Vagina (tissue), 2 donors: ENCODE measurements around the gene ACAD10. TPM values are rescaled to one million over a fixed set of nuclear protein-coding genes. Genes with fewer than 3 reads are reported as not detected.

ENCODE experiments used
- DNase-seq, 2 donors: peaks; one replicate each; pipeline ENCODE4 v3.0.0-alpha.2; 2017; ENCODE audit errors: extremely low spot score in 2 of 2
- H3K27ac ChIP-seq: fragments of 200-600 bp; sonication (generic); one replicate; pipeline ENCODE4 v1.5.1; 2019
- H3K27me3 ChIP-seq: fragments of 200-600 bp; sonication (generic); one replicate; pipeline ENCODE4 v1.5.1; 2019
- H3K36me3 ChIP-seq, 2 donors: fragments of 200-600 bp; sonication (generic); one replicate each; pipeline ENCODE4 v1.5.1; 2017 to 2019
- H3K4me1 ChIP-seq: fragments of 200-600 bp; sonication (generic); one replicate; pipeline ENCODE4 v1.5.1; 2019
- H3K4me3 ChIP-seq, 2 donors: fragments of 200-600 bp; sonication (generic); 1 replicate in 1 of 2; 2 replicates in 1 of 2; pipeline ENCODE4 v1.5.1; 2016 to 2019
- H3K9me3 ChIP-seq: fragments of 200-600 bp; sonication (generic); one replicate; pipeline ENCODE4 v1.5.1; 2019
- POLR2A ChIP-seq, 2 donors: fragments of 450-650 bp; IDR thresholded peaks; one replicate each; pipeline ENCODE4 v1.6.1; 2017; ENCODE audit warnings: antibody characterized with exemption in 2 of 2, mild to moderate bottlenecking in 2 of 2, moderate library complexity in 2 of 2
- POLR2AphosphoS5 ChIP-seq, 2 donors: sonication (generic); formaldehyde crosslinking; IDR thresholded peaks; one replicate each; pipeline ENCODE4 v1.9.0; 2017; ENCODE audit warnings: antibody characterized with exemption in 2 of 2, mild to moderate bottlenecking in 2 of 2, low read depth in 1 of 2; ENCODE audit not compliant: insufficient read depth in 1 of 2
- intact Hi-C: fragments of 100-400 bp; cut with DNase I; formaldehyde crosslinking; loops from one replicate; pipeline ENCODE4 v1.15.1; 2023
- total RNA-seq: library from RNA; depleted of rRNA; stranded (reverse); fragments of >200 nt; gene quantifications from one replicate; pipeline ENCODE4 v1.2.3, GENCODE V29; 2016
- TF ChIP-seq, protein P1 (sequence below), 3 experiments: fragments of 450-650 bp in 2 of 3; fragments of 200-600 bp in 1 of 3; sonication (generic) in 1 of 3; IDR thresholded peaks; one replicate each; pipeline ENCODE4 v1.5.1; 2017 to 2019; ENCODE audit warnings: antibody characterized with exemption in 3 of 3, mild to moderate bottlenecking in 2 of 3, moderate library complexity in 2 of 3

Gene ACAD10
- total RNA-seq, 1 donor from 2014 or later, result 26.5 TPM

DNA sequence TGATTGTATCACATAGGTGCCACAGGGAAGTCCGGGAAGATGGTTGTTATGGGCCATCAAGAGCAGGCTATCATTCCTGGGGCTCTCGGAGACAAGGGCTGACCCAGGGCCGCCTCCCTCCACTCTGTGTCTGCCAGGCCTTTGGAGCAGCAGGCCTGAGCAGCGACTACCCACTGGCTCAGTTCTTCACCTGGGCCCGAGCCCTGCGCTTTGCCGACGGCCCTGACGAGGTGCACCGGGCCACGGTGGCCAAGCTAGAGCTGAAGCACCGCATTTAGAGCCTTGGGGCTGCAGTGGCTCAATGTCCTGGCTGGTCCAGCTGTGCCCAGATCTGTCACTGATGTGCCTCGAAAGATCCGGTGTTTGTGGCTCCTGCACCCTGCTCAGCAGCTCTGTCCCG, 70.3 kb downstream of the ACAD10 start:
- TF ChIP-seq POLR2A (IDR thresholded peaks at IDR 0.05) (no peak), POLR2AphosphoS5 (IDR thresholded peaks at IDR 0.05; ENCODE audit: insufficient read depth in 1 of 2, low read depth in 1 of 2) (no peak)
- TF ChIP-seq, protein P1, sequence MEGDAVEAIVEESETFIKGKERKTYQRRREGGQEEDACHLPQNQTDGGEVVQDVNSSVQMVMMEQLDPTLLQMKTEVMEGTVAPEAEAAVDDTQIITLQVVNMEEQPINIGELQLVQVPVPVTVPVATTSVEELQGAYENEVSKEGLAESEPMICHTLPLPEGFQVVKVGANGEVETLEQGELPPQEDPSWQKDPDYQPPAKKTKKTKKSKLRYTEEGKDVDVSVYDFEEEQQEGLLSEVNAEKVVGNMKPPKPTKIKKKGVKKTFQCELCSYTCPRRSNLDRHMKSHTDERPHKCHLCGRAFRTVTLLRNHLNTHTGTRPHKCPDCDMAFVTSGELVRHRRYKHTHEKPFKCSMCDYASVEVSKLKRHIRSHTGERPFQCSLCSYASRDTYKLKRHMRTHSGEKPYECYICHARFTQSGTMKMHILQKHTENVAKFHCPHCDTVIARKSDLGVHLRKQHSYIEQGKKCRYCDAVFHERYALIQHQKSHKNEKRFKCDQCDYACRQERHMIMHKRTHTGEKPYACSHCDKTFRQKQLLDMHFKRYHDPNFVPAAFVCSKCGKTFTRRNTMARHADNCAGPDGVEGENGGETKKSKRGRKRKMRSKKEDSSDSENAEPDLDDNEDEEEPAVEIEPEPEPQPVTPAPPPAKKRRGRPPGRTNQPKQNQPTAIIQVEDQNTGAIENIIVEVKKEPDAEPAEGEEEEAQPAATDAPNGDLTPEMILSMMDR (IDR thresholded peaks at IDR 0.05), result no peak
- H3K27me3 ChIP-seq, result no peaks in the 10 kb centered on the region
- H3K36me3 ChIP-seq, result no peaks in the 10 kb centered on the region
- no peak for DNase-seq
- no peak overlapping the region for H3K4me3 ChIP-seq
- no peaks in the 10 kb centered on the region for H3K9me3 ChIP-seq
- no peak overlapping the region for H3K27ac ChIP-seq
- intact Hi-C loops, result no loop called here
- peaks cover 17% of the 10 kb centered on the region for H3K4me1 ChIP-seq

DNA sequence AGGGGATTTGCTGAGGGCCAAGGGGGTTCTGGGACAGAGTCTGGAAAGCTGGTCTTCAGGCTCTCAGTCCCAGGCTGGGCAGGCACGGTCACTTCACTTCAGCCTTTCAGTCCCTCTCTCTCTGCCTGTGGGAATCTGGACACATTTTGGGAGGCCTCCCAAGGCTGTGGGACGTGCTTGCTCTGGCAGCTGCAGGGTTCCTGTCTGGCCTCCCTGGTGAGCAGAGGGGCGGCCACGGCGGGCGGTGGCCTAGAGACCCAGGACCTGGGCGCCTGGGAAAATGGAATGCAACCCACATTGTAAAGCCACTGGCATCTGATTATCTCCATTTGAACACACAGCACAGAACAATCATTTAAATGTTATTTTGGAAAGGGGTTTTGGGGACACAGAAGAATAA, 70.8 kb downstream of the ACAD10 start:
- no peak for DNase-seq
- Histone ChIP-seq H3K27me3 (no peaks in the 10 kb centered on the region), H3K4me3 (no peak overlapping the region), H3K9me3 (no peaks in the 10 kb centered on the region), H3K27ac (no peak overlapping the region), H3K36me3 (no peaks in the 10 kb centered on the region), H3K4me1 (peaks cover 17% of the 10 kb centered on the region)
- TF ChIP-seq POLR2A (IDR thresholded peaks at IDR 0.05), result no peak
- TF ChIP-seq POLR2AphosphoS5 (IDR thresholded peaks at IDR 0.05; ENCODE audit: insufficient read depth in 1 of 2, low read depth in 1 of 2), result no peak
- TF ChIP-seq, protein P1 (IDR thresholded peaks at IDR 0.05), result no peak
- intact Hi-C loops, result no loop called here

DNA sequence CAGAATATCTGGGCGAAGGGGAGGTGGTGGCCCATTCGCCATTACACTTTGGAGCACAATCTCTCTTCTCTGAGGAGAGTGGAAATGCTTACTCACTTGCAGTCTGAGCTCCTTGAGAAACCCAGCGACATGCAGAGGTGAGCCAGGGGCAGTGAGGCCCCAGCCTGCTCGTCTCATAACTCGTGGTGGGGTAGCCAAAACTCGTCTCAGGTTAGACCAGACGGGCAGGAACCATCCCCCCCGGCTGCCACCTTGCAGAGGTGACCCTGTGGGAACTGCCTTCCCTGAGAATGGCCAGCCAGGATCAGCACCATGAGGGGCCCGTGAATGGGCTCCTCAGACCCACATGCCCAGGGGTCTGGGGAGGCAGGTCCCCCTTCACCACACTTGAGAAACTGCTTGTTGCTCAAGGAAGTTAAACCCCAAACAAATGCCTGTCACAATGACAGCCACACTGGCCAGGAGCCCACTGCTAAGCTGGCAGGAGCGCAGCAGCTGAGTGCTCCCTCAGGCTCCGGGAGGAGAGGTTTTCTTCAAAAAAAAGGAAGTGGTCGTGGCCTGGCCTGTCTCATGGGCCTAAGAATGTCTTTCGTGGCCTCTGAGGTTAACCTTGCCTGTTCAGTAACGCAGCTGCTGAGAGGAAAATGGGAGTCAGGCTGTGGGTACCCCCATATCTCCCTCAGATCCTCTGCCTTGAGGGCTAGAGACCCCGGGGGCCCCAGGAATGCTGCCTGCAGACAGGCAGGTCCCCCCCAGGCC, 71.7 kb downstream of the ACAD10 start:
- no peak overlapping the region for H3K4me3 ChIP-seq
- H3K27ac ChIP-seq, result no peak overlapping the region
- TF ChIP-seq, protein P1 (IDR thresholded peaks at IDR 0.05), result no peak
- TF ChIP-seq POLR2AphosphoS5 (IDR thresholded peaks at IDR 0.05; ENCODE audit: insufficient read depth in 1 of 2, low read depth in 1 of 2), result no peak
- no peak for TF ChIP-seq POLR2A (IDR thresholded peaks at IDR 0.05)
- no peaks in the 10 kb centered on the region for H3K27me3 ChIP-seq
- no peak for DNase-seq
- intact Hi-C loops, result no loop called here
- peaks cover 17% of the 10 kb centered on the region for H3K4me1 ChIP-seq
- no peaks in the 10 kb centered on the region for H3K9me3 ChIP-seq
- no peaks in the 10 kb centered on the region for H3K36me3 ChIP-seq

DNA sequence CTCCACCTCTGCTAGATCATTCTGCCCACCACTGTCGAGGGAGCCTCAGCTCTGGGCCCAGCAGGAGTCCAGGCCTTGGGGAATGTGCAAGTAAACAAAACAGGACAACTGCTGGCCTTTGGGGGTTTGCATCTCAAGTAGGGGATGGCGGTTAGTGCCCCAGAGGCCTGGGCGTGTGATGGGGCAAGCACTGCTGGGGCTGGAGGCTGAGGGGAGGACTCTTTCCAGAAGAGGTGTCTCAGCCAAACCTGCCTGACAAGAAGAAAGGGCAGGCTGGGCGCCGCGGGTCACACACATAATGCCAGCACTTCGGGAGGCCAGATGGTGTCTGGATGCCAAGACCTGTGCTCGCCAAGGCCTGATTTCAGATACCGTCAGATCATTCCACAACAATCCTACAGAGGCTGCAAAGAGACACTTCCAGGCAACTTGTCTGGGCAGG, 72.3 kb downstream of the ACAD10 start:
- H3K4me1 ChIP-seq, result peaks cover 17% of the 10 kb centered on the region
- DNase-seq, result no peak
- H3K4me3 ChIP-seq, result no peak overlapping the region
- H3K9me3 ChIP-seq, result no peaks in the 10 kb centered on the region
- H3K36me3 ChIP-seq, result no peaks in the 10 kb centered on the region
- no peaks in the 10 kb centered on the region for H3K27me3 ChIP-seq
- no peak overlapping the region for H3K27ac ChIP-seq
- intact Hi-C loops, result no loop called here
- no peak for TF ChIP-seq POLR2A (IDR thresholded peaks at IDR 0.05)
- no peak for TF ChIP-seq POLR2AphosphoS5 (IDR thresholded peaks at IDR 0.05; ENCODE audit: insufficient read depth in 1 of 2, low read depth in 1 of 2)
- TF ChIP-seq, protein P1 (IDR thresholded peaks at IDR 0.05), result no peak

DNA sequence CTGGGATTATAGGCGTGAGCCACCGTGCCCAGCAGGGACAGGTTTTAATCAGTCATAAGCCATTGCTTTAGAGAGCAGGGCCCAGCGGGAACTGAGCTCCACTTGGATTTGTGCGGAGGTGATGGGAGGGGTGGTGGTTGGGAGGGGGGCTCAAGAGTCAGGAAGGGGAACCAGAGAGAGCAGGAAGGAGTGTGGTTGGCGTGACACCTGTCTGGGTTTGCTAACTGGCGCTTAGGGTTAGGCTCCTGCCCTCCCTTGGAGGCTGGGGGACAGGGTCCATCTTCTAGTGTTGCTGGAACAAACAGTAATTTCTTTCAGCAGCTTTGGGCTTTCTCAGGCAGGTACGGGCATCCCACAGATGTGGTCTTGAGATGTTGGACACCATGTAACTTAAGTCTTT, 73.4 kb downstream of the ACAD10 start:
- Histone ChIP-seq H3K27me3 (no peaks in the 10 kb centered on the region), H3K27ac (no peak overlapping the region), H3K4me1 (peaks cover 17% of the 10 kb centered on the region), H3K4me3 (no peak overlapping the region), H3K36me3 (no peaks in the 10 kb centered on the region), H3K9me3 (no peaks in the 10 kb centered on the region)
- TF ChIP-seq POLR2A (IDR thresholded peaks at IDR 0.05) (no peak), POLR2AphosphoS5 (IDR thresholded peaks at IDR 0.05; ENCODE audit: insufficient read depth in 1 of 2, low read depth in 1 of 2) (no peak)
- TF ChIP-seq, protein P1 (IDR thresholded peaks at IDR 0.05), result no peak
- intact Hi-C loops, result no loop called here
- DNase-seq, result no peak
